Neural progenitor cell (in vitro differentiated cells): ENCODE data around the gene SKI. TPM values are rescaled to one million over a fixed set of nuclear protein-coding genes. Genes with fewer than 3 reads are reported as not detected.

Experiments
- DNase-seq: peaks from one replicate; pipeline ENCODE4 v3.0.0-alpha.2; 2016; ENCODE audit warnings: low spot score
- H2AFZ ChIP-seq: fragments of 200-600 bp; sonication (generic); replicated peaks from 2 replicates; pipeline ENCODE4 v1.6.1; 2016; ENCODE audit warnings: antibody characterized with exemption
- H3F3A ChIP-seq: fragments of 200-600 bp; sonication (generic); 2 replicates; pipeline ENCODE4 v1.6.1; 2016; ENCODE audit warnings: antibody characterized with exemption, low read depth
- H3K27ac ChIP-seq: fragments of 200-600 bp; sonication (generic); 2 replicates; pipeline ENCODE4 v1.5.1; 2016; ENCODE audit warnings: mild to moderate bottlenecking
- H3K27me3 ChIP-seq: fragments of 200-600 bp; sonication (generic); 2 replicates; pipeline ENCODE4 v1.6.1; 2016; ENCODE audit warnings: mild to moderate bottlenecking, moderate library complexity
- H3K36me3 ChIP-seq: fragments of 200-600 bp; sonication (generic); 2 replicates; pipeline ENCODE4 v1.5.1; 2016
- H3K4me1 ChIP-seq: fragments of 200-600 bp; sonication (generic); 2 replicates; pipeline ENCODE4 v1.6.1; 2016; ENCODE audit warnings: mixed run types
- H3K4me2 ChIP-seq: fragments of 200-600 bp; sonication (generic); 2 replicates; pipeline ENCODE4 v1.6.1; 2016
- H3K4me3 ChIP-seq: fragments of 200-600 bp; sonication (generic); 2 replicates; pipeline ENCODE4 v1.5.1; 2016
- H3K79me2 ChIP-seq: fragments of 200-600 bp; sonication (generic); 2 replicates; pipeline ENCODE4 v1.6.1; 2016; ENCODE audit warnings: low read depth
- H3K9ac ChIP-seq: fragments of 200-600 bp; sonication (generic); 2 replicates; pipeline ENCODE4 v1.6.1; 2016
- H3K9me3 ChIP-seq: fragments of 200-600 bp; sonication (generic); 2 replicates; pipeline ENCODE4 v1.5.1; 2016; ENCODE audit warnings: low read depth
- H4K20me1 ChIP-seq: fragments of 200-600 bp; sonication (generic); 2 replicates; pipeline ENCODE4 v1.6.1; 2016; ENCODE audit warnings: low read depth
- H3K27ac Mint-ChIP-seq: 3 replicates; pipeline ENCODE4 v1.8.0; 2021; ENCODE audit warnings: mixed read lengths
- H3K27me3 Mint-ChIP-seq: 2 replicates; pipeline ENCODE4 v1.8.0; 2022; ENCODE audit warnings: low read depth, mild to moderate bottlenecking, inconsistent platforms, moderate library complexity, mixed read lengths; ENCODE audit not compliant: insufficient read depth
- H3K36me3 Mint-ChIP-seq: 3 replicates; pipeline ENCODE4 v1.8.0; 2021; ENCODE audit warnings: mixed read lengths
- H3K4me1 Mint-ChIP-seq: 3 replicates; pipeline ENCODE4 v1.8.0; 2021; ENCODE audit warnings: mixed read lengths
- H3K4me3 Mint-ChIP-seq: 3 replicates; pipeline ENCODE4 v1.8.0; 2021; ENCODE audit warnings: mild to moderate bottlenecking, moderate library complexity, mixed read lengths
- H3K9me3 Mint-ChIP-seq: 3 replicates; pipeline ENCODE4 v1.8.0; 2020; ENCODE audit warnings: mixed read lengths
- EZH2 ChIP-seq: fragments of 200-600 bp; sonication (generic); IDR thresholded peaks from 2 replicates; pipeline ENCODE4 v1.6.1; 2017; ENCODE audit warnings: antibody characterized with exemption, mild to moderate bottlenecking, moderate library complexity
- EZH2phosphoT487 ChIP-seq: fragments of 200-600 bp; sonication (generic); IDR thresholded peaks from 2 replicates; pipeline ENCODE4 v1.6.1; 2017; ENCODE audit warnings: antibody characterized with exemption
- total RNA-seq: library from RNA; depleted of rRNA; stranded (reverse); fragments of >200 nt; gene quantifications from 2 replicates; pipeline ENCODE4 v1.2.3, GENCODE V29; 2015; ENCODE audit warnings: low replicate concordance
- TF ChIP-seq, protein P1 (sequence below): fragments of 200-600 bp; sonication (generic); IDR thresholded peaks from 2 replicates; pipeline ENCODE4 v1.5.1; 2017; ENCODE audit warnings: antibody characterized with exemption, mild to moderate bottlenecking

Gene SKI
- total RNA-seq, 1 donor from 2014 or later: 7.4 TPM

DNA sequence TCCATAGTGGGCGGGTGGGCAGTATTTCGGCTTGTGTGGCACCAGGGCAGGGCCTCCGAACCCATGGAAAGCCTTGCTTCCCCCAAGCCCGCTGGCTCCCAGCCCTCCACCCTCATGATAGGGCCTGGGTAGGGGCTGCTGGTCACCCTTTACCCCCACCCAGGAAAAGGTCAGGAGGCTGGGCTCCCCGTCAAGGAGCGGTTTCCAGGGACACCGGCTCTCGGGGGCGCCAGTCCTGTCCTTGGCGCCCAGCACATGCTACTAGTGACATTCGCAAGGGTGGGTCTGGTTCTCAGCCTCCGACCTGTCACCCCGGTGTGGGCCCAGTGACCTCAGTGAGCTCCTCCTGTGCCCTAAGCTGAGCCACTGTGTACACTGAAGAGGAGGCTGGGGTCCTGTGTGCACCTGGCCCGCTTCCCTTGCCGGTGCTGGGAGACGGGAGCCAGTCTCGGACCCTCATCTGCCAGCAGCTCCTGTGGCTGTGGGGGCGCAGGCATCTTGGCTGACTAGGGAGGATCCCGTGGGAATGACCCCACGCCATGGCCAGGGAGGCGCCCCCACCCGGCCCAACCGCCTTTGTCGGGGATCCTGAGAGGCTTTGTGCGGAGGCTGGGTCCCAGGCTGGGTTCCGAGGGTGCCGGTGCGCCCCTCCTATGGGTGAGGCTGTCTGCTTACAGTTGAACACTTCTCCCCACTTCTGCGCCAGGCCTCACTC lies 54.6 kb downstream of the SKI start:
- H3K27ac Mint-ChIP-seq: no peak overlapping the region
- H3K4me1 ChIP-seq: peaks cover 20% of the 10 kb centered on the region
- H2AFZ ChIP-seq: no peak overlapping the region
- H3K27me3 ChIP-seq: no peaks in the 10 kb centered on the region
- no peaks in the 10 kb centered on the region for H3K36me3 ChIP-seq
- H3K4me1 Mint-ChIP-seq: peaks cover 21% of the 10 kb centered on the region
- H3K4me3 ChIP-seq: no peak overlapping the region
- H3K36me3 Mint-ChIP-seq: peaks cover 7% of the 10 kb centered on the region
- no peaks in the 10 kb centered on the region for H3K9me3 ChIP-seq
- H3F3A ChIP-seq: peaks cover 12% of the 10 kb centered on the region
- H3K9ac ChIP-seq: no peak overlapping the region
- H3K4me2 ChIP-seq: no peak overlapping the region
- peaks cover 66% of the 10 kb centered on the region for H3K79me2 ChIP-seq
- peaks cover 4% of the 10 kb centered on the region for H3K9me3 Mint-ChIP-seq
- no peak for DNase-seq
- TF ChIP-seq EZH2 (no peak), EZH2phosphoT487 (no peak)
- TF ChIP-seq, protein P1, sequence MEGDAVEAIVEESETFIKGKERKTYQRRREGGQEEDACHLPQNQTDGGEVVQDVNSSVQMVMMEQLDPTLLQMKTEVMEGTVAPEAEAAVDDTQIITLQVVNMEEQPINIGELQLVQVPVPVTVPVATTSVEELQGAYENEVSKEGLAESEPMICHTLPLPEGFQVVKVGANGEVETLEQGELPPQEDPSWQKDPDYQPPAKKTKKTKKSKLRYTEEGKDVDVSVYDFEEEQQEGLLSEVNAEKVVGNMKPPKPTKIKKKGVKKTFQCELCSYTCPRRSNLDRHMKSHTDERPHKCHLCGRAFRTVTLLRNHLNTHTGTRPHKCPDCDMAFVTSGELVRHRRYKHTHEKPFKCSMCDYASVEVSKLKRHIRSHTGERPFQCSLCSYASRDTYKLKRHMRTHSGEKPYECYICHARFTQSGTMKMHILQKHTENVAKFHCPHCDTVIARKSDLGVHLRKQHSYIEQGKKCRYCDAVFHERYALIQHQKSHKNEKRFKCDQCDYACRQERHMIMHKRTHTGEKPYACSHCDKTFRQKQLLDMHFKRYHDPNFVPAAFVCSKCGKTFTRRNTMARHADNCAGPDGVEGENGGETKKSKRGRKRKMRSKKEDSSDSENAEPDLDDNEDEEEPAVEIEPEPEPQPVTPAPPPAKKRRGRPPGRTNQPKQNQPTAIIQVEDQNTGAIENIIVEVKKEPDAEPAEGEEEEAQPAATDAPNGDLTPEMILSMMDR: no peak
- no peak overlapping the region for H3K4me3 Mint-ChIP-seq
- no peak overlapping the region for H3K27ac ChIP-seq
- H3K27me3 Mint-ChIP-seq: no peaks in the 10 kb centered on the region
- H4K20me1 ChIP-seq: peaks cover 34% of the 10 kb centered on the region

DNA sequence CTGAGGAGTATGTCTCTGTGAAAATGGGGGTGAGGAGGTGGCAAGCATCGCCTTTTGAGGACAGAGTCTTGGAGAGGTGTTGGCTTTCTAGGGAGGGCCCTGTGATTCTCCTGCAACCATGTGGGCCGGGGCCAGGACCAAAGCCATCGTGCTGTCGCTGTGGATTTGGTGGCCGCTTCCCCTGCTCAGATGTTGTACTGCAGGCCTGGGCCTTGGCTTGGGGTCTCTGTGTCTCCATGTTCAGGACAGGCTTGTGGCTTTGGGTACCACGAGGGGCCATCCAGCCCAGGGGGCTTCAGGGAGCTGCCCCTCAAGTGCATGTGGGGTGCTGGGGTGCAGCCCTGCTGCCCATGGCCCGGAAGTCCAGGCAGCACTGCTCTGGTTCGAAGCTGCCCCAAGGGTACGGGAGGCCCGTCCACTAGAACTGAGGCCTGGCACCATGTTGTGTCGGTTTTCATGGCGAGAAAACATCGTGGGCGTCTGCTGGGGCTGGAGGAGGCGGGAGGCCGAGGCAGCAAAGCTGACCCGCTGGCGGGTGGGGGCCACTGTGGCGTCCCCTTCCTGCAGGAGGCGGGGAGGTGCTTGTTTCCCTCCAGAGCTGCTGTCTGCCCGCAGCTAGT lies 55.4 kb downstream of the SKI start:
- no peak overlapping the region for H3K4me3 Mint-ChIP-seq
- peaks cover 2% of the 10 kb centered on the region for H3K27me3 Mint-ChIP-seq
- H3K9me3 Mint-ChIP-seq: peaks cover 4% of the 10 kb centered on the region
- Histone ChIP-seq H3F3A (peaks cover 12% of the 10 kb centered on the region), H3K4me2 (no peak overlapping the region), H3K4me1 (peaks cover 13% of the 10 kb centered on the region), H3K27ac (no peak overlapping the region), H3K79me2 (peaks cover 66% of the 10 kb centered on the region), H3K36me3 (no peaks in the 10 kb centered on the region), H3K9ac (no peak overlapping the region), H3K27me3 (no peaks in the 10 kb centered on the region), H3K9me3 (no peaks in the 10 kb centered on the region), H3K4me3 (no peak overlapping the region), H2AFZ (no peak overlapping the region), H4K20me1 (peaks cover 30% of the 10 kb centered on the region)
- H3K36me3 Mint-ChIP-seq: peaks cover 8% of the 10 kb centered on the region
- H3K27ac Mint-ChIP-seq: no peak overlapping the region
- DNase-seq: no peak
- TF ChIP-seq EZH2 (no peak), EZH2phosphoT487 (no peak)
- TF ChIP-seq, protein P1: no peak
- H3K4me1 Mint-ChIP-seq: peaks cover 18% of the 10 kb centered on the region

DNA sequence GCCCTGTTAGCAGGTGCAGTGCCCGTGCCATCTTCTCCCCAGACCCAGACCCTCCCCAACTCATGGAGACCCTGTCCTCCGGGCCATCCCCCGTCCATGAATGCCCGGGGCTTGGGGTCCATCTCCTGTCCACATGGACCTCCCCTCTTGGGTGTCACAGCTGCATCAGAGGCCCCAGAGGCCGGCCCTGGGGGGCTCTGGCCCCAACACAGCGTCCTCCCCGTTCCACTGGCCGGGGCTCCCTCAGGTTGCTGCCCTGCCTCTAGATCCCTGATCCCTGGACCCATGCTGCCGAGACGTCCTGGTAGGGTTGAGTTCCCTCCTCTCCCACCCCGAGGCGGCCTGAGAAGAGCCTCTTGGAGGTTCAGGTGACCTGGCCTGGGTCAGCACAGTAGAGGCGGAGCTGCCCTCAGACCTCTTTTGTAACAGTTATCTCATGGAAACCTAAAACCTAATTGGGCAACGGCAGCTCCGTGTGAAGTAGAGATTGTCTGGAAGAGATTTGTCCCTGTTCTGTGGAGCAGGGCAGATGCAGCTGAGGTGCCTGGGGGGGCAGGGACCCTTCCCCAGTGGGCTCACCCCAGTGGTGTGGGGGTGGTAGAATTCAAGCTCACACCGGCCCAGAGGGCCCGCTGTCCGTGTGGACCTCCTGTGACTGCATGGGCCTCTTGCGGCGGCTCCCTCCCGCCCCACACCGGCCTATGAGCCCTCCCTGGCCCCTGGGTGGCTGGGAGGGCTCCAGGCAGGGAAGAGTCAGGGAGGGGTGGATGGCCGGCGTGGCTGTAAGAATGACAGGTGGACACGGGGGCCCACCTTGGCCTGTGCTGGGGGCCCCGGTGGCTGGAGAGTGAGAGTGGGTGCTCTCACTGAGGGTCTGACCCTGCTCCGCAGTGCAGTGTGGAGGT lies 56.1 kb downstream of the SKI start:
- Histone ChIP-seq H2AFZ (no peak overlapping the region), H3K36me3 (no peaks in the 10 kb centered on the region), H3K27me3 (no peaks in the 10 kb centered on the region), H3K9me3 (no peaks in the 10 kb centered on the region), H3F3A (peaks cover 6% of the 10 kb centered on the region), H3K27ac (no peak overlapping the region), H3K79me2 (peaks cover 66% of the 10 kb centered on the region), H3K4me1 (peaks cover 11% of the 10 kb centered on the region), H3K4me3 (no peak overlapping the region), H4K20me1 (peaks cover 31% of the 10 kb centered on the region), H3K4me2 (peak overlapping the region; percentile 5), H3K9ac (no peak overlapping the region)
- Mint-ChIP-seq H3K9me3 (peaks cover 4% of the 10 kb centered on the region), H3K27ac (no peak overlapping the region), H3K36me3 (peaks cover 8% of the 10 kb centered on the region), H3K4me1 (peaks cover 19% of the 10 kb centered on the region), H3K4me3 (no peak overlapping the region), H3K27me3 (peaks cover 2% of the 10 kb centered on the region)
- no peak for DNase-seq
- no peak for TF ChIP-seq EZH2
- no peak for TF ChIP-seq EZH2phosphoT487
- TF ChIP-seq, protein P1: no peak
